ENCODE data around the gene C6orf132.

The C6orf132 gene

DNA sequence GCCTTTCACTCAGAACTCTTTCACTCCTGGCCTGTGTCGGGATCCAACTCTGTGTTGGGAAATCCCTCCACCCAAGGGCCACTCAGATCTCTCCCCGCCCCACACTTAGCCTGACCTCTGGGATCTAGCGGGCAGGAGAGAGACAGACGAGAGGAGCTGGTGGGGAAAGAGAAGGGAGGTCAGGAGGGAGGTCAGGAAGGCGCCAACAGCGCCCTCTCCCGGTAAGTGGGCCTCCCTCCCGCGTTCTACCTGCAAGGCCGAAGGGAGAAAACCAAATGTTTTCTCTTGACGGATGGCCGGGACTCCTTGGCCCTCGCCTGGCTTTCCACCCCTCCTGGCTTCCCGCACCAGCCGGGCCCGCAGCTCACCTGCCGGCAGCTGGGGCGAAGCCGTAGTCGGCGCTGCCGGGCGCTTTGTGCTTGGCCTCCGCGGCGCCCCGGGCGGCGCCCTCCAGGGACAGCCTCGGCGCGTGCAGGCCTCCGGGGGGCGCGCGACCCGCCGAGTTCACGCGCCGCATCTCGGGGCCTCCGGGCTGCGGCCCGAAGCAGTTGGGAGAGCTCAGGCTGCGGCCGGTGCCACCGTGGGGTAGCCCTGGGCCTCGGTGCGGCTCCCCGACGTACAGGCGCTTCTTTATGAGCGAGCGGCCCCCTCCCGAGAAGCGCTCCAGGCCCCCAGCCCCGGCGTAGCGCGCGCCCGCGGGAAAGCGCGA, 38.2 kb downstream of the C6orf132 start:
- peak; percentile 66 to 77 for DNase-seq

- DNase-seq: no peak
Observed at GRCh38 chr6:42103753-42104094, 38.7 kb downstream of the C6orf132 start.

DNA sequence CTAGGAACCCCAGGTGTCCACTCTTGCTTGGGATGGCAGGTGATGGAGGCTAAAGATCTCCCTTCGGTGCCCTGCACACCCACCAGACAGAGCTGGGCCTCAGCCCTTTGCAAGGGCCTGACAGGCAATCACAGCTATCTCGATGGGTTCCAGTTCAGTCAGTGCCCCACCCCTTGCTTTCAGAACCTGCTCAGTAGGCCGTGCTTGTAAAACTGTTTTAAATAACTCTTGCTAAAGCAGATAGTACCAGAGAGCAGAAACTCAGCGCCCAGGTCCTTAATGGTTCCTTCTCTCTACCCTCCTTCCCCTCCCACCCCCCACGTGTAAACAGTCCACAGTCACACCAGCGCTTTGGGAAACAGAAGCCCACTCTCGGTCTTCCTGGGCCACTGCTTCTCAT, 39.2 kb downstream of the C6orf132 start:
- DNase-seq: no peak

DNA sequence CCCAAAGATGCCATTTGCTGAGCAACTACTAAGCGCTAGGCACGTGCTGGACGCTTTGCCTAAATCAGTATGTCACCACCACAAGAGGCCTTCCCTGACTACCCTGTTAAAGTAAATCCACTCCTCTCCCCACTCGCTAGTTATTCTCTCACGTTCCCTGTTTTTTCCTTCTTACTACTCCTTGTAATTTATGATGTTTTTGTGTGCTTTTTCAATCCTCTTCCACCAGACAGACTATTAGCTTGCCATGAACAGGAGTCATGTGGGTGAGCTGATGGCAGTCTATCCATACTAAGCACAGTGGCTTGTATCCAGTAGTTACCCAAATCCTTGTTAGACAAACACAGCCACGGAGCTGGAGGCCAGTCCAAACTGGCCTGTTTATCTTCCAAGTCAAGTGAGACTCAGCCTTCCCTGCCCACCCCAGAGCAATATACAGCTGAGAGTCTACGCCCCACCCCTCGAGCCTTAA, 41.2 kb downstream of the C6orf132 start:
- DNase-seq: no peak

- DNase-seq: no peak
Observed at GRCh38 chr6:42100029-42100901, 42.2 kb downstream of the C6orf132 start.

- DNase-seq: no peak
Observed at GRCh38 chr6:42099340-42100028, 42.9 kb downstream of the C6orf132 start.

GRCh38 chr6:42095776-42096541, 46.5 kb downstream of the C6orf132 start:
- no peak for DNase-seq

- no peak for DNase-seq
Observed at GRCh38 chr6:42095094-42095493, 47.3 kb downstream of the C6orf132 start.

DNA sequence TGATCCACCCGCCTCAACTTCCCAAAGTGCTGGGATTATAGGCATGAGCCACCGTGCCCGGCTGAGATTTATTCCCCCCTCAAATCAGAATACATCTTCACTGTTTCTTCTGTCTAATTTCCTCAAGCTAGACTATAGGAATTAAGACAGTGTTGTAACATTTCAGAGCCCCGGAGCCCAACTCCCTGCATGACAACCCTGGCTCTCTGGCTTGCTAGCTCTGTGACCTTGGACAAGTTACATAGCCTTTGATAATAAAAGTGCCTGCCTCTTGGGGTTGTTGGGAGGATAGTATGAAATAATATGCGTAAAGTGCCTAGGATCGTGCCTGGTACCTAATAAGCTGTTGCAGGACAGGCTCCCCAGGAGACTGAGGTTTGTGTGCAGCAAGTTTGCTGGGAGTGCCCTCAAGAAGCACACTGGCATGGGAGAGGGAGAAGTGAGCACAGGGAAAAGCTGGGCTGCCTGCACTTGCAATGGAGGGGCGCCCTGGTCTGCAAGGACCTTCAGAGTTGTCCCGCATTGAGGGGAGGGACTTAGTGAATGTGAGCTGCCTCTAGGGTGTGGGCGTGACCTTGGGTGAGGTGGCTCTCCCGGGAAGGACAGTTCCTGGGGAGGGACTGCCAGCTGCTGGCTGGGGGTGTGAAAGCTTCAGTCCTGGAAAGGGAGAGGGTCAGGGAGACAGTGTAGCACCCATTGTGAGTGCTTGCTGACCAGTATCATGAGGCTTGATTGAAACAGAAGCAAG, 48.7 kb downstream of the C6orf132 start:
- no peak for DNase-seq

DNA sequence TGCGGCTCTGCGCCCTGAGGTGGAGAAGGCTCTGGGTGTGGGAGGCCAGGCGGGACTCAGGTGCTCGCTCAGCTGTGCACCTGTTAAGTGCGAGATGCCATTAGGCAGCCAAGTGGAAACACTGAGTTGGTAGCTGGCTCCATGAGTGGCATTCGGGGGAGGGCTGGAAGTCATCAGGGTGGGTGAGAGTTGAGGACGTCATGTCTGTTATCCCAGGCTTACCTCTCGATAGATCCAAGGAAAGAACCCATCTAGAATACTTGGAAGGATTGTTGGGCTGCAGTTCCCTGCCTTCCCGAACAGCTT, 50.7 kb downstream of the C6orf132 start:
- DNase-seq: no peak

DNA sequence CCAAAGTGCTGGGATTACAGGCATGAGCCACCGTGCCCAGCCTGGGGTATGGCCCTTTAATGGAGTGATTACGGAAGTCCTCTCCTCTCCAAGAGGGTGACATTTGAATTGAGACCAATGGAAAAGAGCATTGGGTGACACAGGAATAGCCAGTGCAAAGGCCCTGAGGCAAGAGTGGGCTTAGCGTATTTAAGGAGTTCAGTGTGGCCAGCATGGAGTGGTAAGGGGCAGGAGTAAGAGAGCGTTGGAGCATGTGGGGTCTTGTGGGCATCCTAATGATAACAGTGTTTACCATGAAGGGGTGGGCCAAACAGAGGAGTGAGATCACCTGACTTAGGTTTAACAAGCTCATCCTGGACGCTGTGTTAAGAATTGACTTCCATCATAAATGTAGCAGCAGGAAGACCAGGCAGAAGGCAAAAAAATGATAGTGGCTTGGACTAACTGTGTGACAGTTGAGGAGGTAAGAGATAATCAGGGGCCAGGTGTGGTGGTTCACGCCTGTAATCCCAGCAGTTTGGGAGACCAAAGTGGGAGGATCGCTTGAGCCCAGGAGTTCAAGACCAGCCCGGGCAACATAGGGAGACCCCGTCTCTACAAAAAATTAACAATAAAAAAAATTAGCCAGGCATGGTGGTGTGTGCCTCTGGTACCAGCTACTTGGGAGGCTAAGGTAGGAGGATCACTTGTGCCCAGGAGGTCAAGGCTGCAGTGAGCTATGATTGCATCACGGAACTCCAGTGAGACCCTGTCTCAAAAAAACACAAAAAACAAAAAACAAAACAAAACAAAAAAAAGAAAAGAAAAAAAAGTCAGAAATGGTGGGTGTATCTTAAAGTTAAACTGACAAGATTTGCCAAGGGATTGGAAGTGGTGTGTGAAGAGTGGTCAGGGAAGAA, 51.4 kb downstream of the C6orf132 start:
- no peak for DNase-seq

GRCh38 chr6:42088101-42088591, 54.3 kb downstream of the C6orf132 start:
- DNase-seq: no peak

- DNase-seq: no peak
Observed at GRCh38 chr6:42086046-42087035, 56.1 kb downstream of the C6orf132 start.

DNA sequence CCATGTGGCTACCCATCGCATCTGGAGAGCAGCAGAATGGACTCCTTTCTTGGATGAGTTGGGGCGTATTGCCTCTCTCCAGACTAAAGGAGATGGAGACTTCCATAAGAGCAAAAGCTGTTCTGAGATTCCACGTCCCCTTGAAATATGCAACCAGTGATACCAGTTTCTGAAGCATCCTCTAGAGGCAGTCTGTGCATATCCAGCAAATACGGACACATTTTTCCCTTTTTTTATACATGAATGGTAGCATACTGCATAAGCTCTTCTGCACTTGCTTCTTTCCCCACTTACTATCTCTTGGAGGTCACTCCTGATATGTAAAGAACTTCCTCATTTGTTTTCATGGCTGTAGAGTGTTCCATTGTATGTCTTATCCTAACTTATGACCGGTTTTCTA, 57.5 kb downstream of the C6orf132 start:
- no peak for DNase-seq

GRCh38 chr6:42083530-42083929, 58.9 kb downstream of the C6orf132 start:
- DNase-seq: no peak

- no peak for DNase-seq
Observed at GRCh38 chr6:42079941-42080464, 62.4 kb downstream of the C6orf132 start.

DNA sequence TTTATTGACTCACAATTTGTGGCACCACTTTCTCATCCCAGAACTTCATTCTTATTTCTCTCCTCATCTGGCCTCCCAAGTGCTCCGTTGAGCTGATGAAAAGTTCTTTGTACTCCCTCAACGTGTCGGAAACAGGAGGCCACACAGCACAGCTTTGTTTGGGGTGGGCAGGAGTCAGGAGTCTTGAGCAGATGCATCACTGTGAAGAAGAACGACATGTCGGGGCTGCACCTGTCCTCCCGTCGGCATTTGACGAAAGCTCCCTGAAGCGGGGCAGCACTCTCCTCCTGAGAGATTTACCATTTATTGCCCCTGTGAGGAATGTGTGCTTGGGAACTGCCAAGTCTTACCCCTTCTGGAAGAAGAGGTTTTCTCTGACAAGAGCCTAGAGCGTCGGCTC, 64.0 kb downstream of the C6orf132 start:
- no peak for DNase-seq

DNA sequence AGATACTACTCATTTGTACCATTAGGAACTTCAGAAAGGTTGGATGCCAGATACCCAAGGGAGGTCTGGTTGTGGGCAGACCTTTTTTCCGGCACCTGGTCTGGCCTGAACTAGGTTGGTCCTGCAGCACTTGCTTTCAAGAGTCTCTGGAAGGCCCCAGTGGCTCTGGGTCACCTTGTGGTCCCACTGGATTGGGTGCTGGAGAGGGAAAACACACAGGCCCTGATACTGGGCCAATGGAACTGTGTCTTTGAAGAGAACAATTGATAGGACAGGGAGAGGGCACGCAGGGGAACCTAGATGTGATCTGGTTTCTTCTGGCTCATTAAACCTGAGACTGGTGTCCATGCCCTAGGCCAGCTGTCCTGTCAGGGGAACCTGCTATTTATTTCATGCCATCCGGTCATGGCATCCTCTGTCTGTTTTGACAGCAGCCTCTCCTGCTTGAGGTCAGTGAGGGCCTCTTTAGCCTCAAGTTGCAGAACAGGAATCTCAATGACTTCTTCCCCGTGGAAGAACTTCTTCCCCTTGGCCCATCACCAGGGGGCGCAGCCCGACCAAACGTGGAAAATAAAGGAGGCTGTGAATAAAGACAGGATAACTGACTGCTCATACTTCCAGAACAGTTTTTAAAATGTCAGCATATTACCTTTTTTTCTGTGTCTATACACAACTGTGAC, 67.1 kb downstream of the C6orf132 start:
- DNase-seq: peak in 1 of 2 donors; percentile 18

GRCh38 chr6:42073287-42073686, 69.1 kb downstream of the C6orf132 start:
- no peak for DNase-seq
